Measurements from ENCODE around the gene GIPC1. TPM values are rescaled to one million over a fixed set of nuclear protein-coding genes. Genes with fewer than 3 reads are reported as not detected.
A peak's percentile ranks its signal among the peaks of the same experiment; 100 is the strongest.
"Not testable (repeated sequence)": the region's sequence is repeated elsewhere in the genome, so short reads cannot be mapped to it uniquely, and the experiment has no call there.

GIPC1 gene
- total and polyA plus RNA-seq, 12 donors, result 41.6 to 84.1 (median 46.6) TPM

GRCh38 chr19:14460935-14461334 lies 35.0 kb downstream of the GIPC1 start:
- no peak for TF ChIP-seq CTCF (IDR thresholded peaks at IDR 0.05)
- Histone ChIP-seq H3K36me3 (peaks cover 0 to 100% (median 62%) of the 10 kb centered on the region in 9 donors), H3K27me3 (no peaks in the 10 kb centered on the region), H3K4me3 (no peak overlapping the region), H3K4me1 (peaks cover 0 to 7% (median 0%) of the 10 kb centered on the region in 9 donors), H3K27ac (no peak overlapping the region), H3K9me3 (no peaks in the 10 kb centered on the region)
- intact Hi-C loops (cut with DNase I), result no loop called here
- DNase-seq (no peak), ATAC-seq (no peak)
- WGBS, 2 donors, result 65 to 92% methylated on average over 2 of the region's 2 CpGs

- ATAC-seq, result peak in 1 of 8 donors; percentile 29
Measured at GRCh38 chr19:14459703-14460102, 36.2 kb downstream of the GIPC1 start.

GRCh38 chr19:14452303-14452702 lies 43.6 kb downstream of the GIPC1 start:
- H3K9me3 ChIP-seq; H3K27ac ChIP-seq; H3K4me1 ChIP-seq; ATAC-seq; DNase-seq; H3K27me3 ChIP-seq; H3K4me3 ChIP-seq; intact Hi-C loops (cut with DNase I): not testable (repeated sequence)
- peaks cover 0 to 100% (median 83%) of the 10 kb centered on the region in 9 donors for H3K36me3 ChIP-seq
- 94 to 96% methylated on average over 3 of the region's 3 CpGs for WGBS, 2 donors

More at GRCh38 chr19:14459703-14460102, 36.2 kb downstream of the GIPC1 start:
- no peak overlapping the region for H3K4me3 ChIP-seq
- no peak for DNase-seq
- peaks cover 0 to 7% (median 0%) of the 10 kb centered on the region in 9 donors for H3K4me1 ChIP-seq
- intact Hi-C loops (cut with DNase I), result no loop called here
- TF ChIP-seq CTCF (IDR thresholded peaks at IDR 0.05), result no peak
- no peak overlapping the region for H3K27ac ChIP-seq
- 65 to 79% methylated on average over 5 of the region's 5 CpGs for WGBS, 2 donors
- H3K27me3 ChIP-seq, result no peaks in the 10 kb centered on the region
- no peaks in the 10 kb centered on the region for H3K9me3 ChIP-seq
- H3K36me3 ChIP-seq, result peaks cover 0 to 100% (median 62%) of the 10 kb centered on the region in 9 donors

GRCh38 chr19:14450876-14451275 lies 45.1 kb downstream of the GIPC1 start:
- peaks cover 0 to 100% (median 91%) of the 10 kb centered on the region in 9 donors for H3K36me3 ChIP-seq
- DNase-seq (no peak), ATAC-seq (peak in 2 of 8 donors; percentile 30 to 48)
- no peak overlapping the region for H3K27ac ChIP-seq
- 98 to 99% methylated on average over 19 of the region's 19 CpGs for WGBS, 2 donors
- H3K9me3 ChIP-seq, result no peaks in the 10 kb centered on the region
- intact Hi-C loops (cut with DNase I), result no loop called here
- no peak for TF ChIP-seq CTCF (IDR thresholded peaks at IDR 0.05)
- H3K4me3 ChIP-seq, result no peak overlapping the region
- H3K27me3 ChIP-seq, result no peaks in the 10 kb centered on the region
- no peaks in the 10 kb centered on the region for H3K4me1 ChIP-seq

GRCh38 chr19:14450168-14450874 lies 45.6 kb downstream of the GIPC1 start:
- peak in 1 of 2 donors; percentile 35 for DNase-seq
- Histone ChIP-seq H3K4me1 (no peaks in the 10 kb centered on the region), H3K27ac (no peak overlapping the region), H3K27me3 (no peaks in the 10 kb centered on the region), H3K36me3 (peaks cover 0 to 100% (median 94%) of the 10 kb centered on the region in 9 donors), H3K4me3 (no peak overlapping the region), H3K9me3 (no peaks in the 10 kb centered on the region)
- WGBS, 2 donors, result 83% methylated on average over 30 of the region's 30 CpGs
- peak in 6 of 8 donors; percentile 7 to 63 (median 52) for ATAC-seq
- no peak for TF ChIP-seq CTCF (IDR thresholded peaks at IDR 0.05)
- intact Hi-C loops (cut with DNase I), result no loop called here
